K562 (cell line): ENCODE data around the gene CDK1. TPM values are rescaled to one million over a fixed set of nuclear protein-coding genes. Genes with fewer than 3 reads are reported as not detected.

Source experiments
- CBFB ChIP-seq: sonication (generic); formaldehyde crosslinking; IDR thresholded peaks from 2 replicates; pipeline ENCODE4 v1.4.0; 2020; ENCODE audit warnings: mild to moderate bottlenecking, missing genetic modification reagents
- E2F1 ChIP-seq: sonication (generic); formaldehyde crosslinking; IDR thresholded peaks from 2 replicates; pipeline ENCODE4 v1.8.1; 2023; ENCODE audit warnings: mild to moderate bottlenecking, missing genetic modification reagents, moderate library complexity
- ETV1 ChIP-seq: fragments of 450-650 bp; conservative IDR thresholded peaks from 2 replicates; pipeline ENCODE4 v1.6.1; 2016; ENCODE audit warnings: missing genetic modification characterization, control low read depth, low read depth, missing compliant biosample characterization
- MEF2D ChIP-seq: conservative IDR thresholded peaks from 2 replicates; pipeline ENCODE4 v1.6.1; 2016; ENCODE audit warnings: low read depth, missing genetic modification characterization, missing compliant biosample characterization
- MLLT1 ChIP-seq, 2 experiments: fragments of 450-650 bp; IDR thresholded peaks; 2 replicates each; pipeline ENCODE4 v1.6.1; 2016
- MTF1 ChIP-seq: fragments of 250-450 bp; sonication (Bioruptor Pico); IDR thresholded peaks from 2 replicates; pipeline ENCODE4 v1.9.0; 2021; ENCODE audit warnings: moderate library complexity, mild to moderate bottlenecking, inconsistent platforms, borderline replicate concordance
- NRF1 ChIP-seq, 2 experiments: fragments of 450-650 bp; IDR thresholded peaks in 1 of 2; conservative IDR thresholded peaks in 1 of 2; 2 replicates each; pipeline ENCODE4 v1.6.1; 2014; ENCODE audit warnings: mild to moderate bottlenecking in 2 of 2
- ZNF407 ChIP-seq: fragments of 450-650 bp; IDR thresholded peaks from 2 replicates; pipeline ENCODE4 v1.6.1; 2016; ENCODE audit warnings: low read depth
- polyA plus RNA-seq, 8 experiments: library from polyadenylated mRNA; depleted of rRNA in 4 of 8; stranded (reverse) in 5 of 8; unstranded in 3 of 8; fragments of >200 nt; fragmentation: Nextera tagmentation in 2 of 8; fragmentation: Illumina TruSeq in 1 of 8; extraction: Ambion mirVana in 2 of 8; extraction: Trizol in 1 of 8; gene quantifications; 2 replicates each; pipeline versions ENCODE4 v1.2.1 to v1.2.3, GENCODE V29; 2011 to 2014; ENCODE audit warnings: inconsistent platforms in 1 of 8, missing spikeins in 1 of 8
- total RNA-seq, 7 experiments: library from RNA; depleted of rRNA in 6 of 7; stranded (reverse); fragments of >200 nt in 6 of 7; fragmentation: Illumina TruSeq in 2 of 7; extraction: Trizol in 2 of 7; gene quantifications; 2 replicates each; pipeline versions ENCODE4 v1.2.1 to v1.2.3, GENCODE V29; 2011 to 2021; ENCODE audit warnings: low replicate concordance in 1 of 7

CDK1 gene
- total and polyA plus RNA-seq, 9 of the 15 experiments (the other 6 are each of a cell fraction or from before 2014, with no cell fraction given): 156 to 685 (median 236) TPM

- TF ChIP-seq E2F1 (peak; percentile 99), ZNF407 (no peak), MTF1 (no peak), ETV1 (tag) (peak; percentile 55; the same call in 1 of the 2 replicates), MLLT1 (IDR thresholded peaks at IDR 0.05) (peak; percentile 47 to 90; a peak in 3 of 4 replicates), CBFB (CRISPR knock-in tag) (no peak), MEF2D (tag) (no peak), NRF1 (conservative IDR thresholded peaks at IDR 0.05 in 1 of 2, IDR thresholded peaks at IDR 0.05 in 1 of 2) (peak; percentile 94 to 95)
Observed at GRCh38 chr10:60778214-60778970, at the start of gene CDK1 (continued).
